Upper lobe of right lung (tissue), 1 donor: Measurements from ENCODE around the gene PRKCB. TPM values are rescaled to one million over a fixed set of nuclear protein-coding genes. Genes with fewer than 3 reads are reported as not detected.

Source experiments
- ATAC-seq: fragments of 200-7000 bp; cut with Tn5 transposase; one replicate; pipeline ENCODE4 v1.9.1; 2020; ENCODE audit warnings: mild to moderate bottlenecking, moderate library complexity
- DNase-seq: peaks from one replicate; pipeline ENCODE4 v3.0.0-alpha.2; 2020
- H3K27ac ChIP-seq: fragments of 200-600 bp; one replicate; pipeline ENCODE4 v1.8.0; 2022
- H3K27me3 ChIP-seq: fragments of 200-600 bp; one replicate; pipeline ENCODE4 v1.8.0; 2022; ENCODE audit warnings: mild to moderate bottlenecking
- H3K36me3 ChIP-seq: fragments of 200-600 bp; one replicate; pipeline ENCODE4 v1.8.0; 2022
- H3K4me1 ChIP-seq: fragments of 200-600 bp; one replicate; pipeline ENCODE4 v1.8.0; 2022
- H3K4me3 ChIP-seq: fragments of 200-600 bp; one replicate; pipeline ENCODE4 v1.8.0; 2022; ENCODE audit warnings: mild to moderate bottlenecking
- H3K9me3 ChIP-seq: fragments of 200-600 bp; one replicate; pipeline ENCODE4 v1.8.0; 2022
- CTCF ChIP-seq: fragments of 200-600 bp; IDR thresholded peaks from one replicate; pipeline ENCODE4 v1.8.0; 2022; ENCODE audit warnings: antibody characterized with exemption
- intact Hi-C: fragments of 100-400 bp; cut with DNase I; formaldehyde crosslinking; loops from one replicate; pipeline ENCODE4 v1.11.0; 2022
- total RNA-seq: library from RNA; stranded (reverse); fragmentation: NEBNext Ultra II Directional; extraction: Animal tissue kit (Norgen Biotek cat#: 25700); gene quantifications from one replicate; pipeline ENCODE4 v1.2.1, GENCODE V29; 2021
- donor health status: DM: no; HTN: yes; CAD: no; lungs with severe emphysema.

PRKCB gene
- total RNA-seq, 1 donor from 2014 or later, result 25.2 TPM

DNA sequence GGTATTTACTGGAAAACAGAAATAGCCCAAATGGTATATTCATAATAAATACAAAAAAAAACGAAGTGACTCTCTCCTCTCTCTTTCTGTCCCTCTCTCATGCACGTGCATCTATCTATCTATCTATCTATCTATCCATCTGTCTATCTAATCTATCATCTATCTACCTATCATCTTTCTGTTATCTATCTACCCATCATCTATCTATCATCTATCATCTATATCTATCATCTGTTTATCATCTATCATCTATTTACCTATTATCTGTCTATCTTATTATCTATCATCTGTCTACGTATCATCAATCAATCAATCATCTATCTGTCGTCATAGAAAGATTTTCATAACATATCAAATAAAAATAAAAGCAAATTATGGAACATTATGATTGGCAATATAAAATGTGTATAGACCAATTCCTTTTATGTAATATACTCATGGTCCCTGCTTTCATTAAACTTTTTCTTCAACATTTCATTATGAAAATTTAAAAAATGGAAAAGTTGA lies 293.7 kb downstream of the PRKCB start:
- Histone ChIP-seq H3K27me3 (no peaks in the 10 kb centered on the region), H3K4me1 (no peaks in the 10 kb centered on the region), H3K4me3 (no peak overlapping the region), H3K36me3 (no peaks in the 10 kb centered on the region), H3K27ac (no peak overlapping the region), H3K9me3 (no peaks in the 10 kb centered on the region)
- DNase-seq, result no peak
- ATAC-seq, result no peak
- TF ChIP-seq CTCF, result no peak
- intact Hi-C loops, result no loop called here

GRCh38 chr16:24130494-24131085 lies 294.8 kb downstream of the PRKCB start:
- DNase-seq, result no peak
- H3K27ac ChIP-seq, result no peak overlapping the region
- no peaks in the 10 kb centered on the region for H3K36me3 ChIP-seq
- no peak overlapping the region for H3K4me3 ChIP-seq
- no peaks in the 10 kb centered on the region for H3K4me1 ChIP-seq
- H3K27me3 ChIP-seq, result no peaks in the 10 kb centered on the region
- TF ChIP-seq CTCF, result no peak
- intact Hi-C loops, result no loop called here
- no peak for ATAC-seq
- no peaks in the 10 kb centered on the region for H3K9me3 ChIP-seq

DNA sequence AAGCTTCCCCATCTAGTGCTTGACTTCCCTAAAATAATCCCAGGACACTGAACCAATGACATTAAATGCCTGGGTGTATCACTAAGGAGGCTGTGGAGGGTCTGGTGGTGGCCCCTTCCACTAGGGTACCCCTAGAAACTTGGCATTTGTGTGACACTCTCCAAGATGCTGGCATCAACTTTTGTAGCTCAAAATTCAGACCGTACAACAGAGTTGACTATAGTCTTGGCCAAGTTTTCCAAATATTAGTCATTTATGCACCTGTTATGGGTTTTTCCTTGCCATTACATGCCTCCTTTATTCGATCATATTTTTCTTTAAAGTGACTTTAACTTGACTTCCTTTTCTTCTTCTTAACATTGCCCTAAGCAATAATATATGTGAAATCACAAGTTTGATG lies 295.5 kb downstream of the PRKCB start:
- Histone ChIP-seq H3K4me1 (no peaks in the 10 kb centered on the region), H3K9me3 (no peaks in the 10 kb centered on the region), H3K27ac (no peak overlapping the region), H3K27me3 (no peaks in the 10 kb centered on the region), H3K4me3 (no peak overlapping the region), H3K36me3 (no peaks in the 10 kb centered on the region)
- DNase-seq (no peak), ATAC-seq (no peak)
- no peak for TF ChIP-seq CTCF
- intact Hi-C loops, result no loop called here

- no peak overlapping the region for H3K4me3 ChIP-seq
- H3K9me3 ChIP-seq, result no peaks in the 10 kb centered on the region
- no peaks in the 10 kb centered on the region for H3K27me3 ChIP-seq
- intact Hi-C loops, result no loop called here
- H3K36me3 ChIP-seq, result no peaks in the 10 kb centered on the region
- H3K4me1 ChIP-seq, result no peaks in the 10 kb centered on the region
- DNase-seq, result no peak
- TF ChIP-seq CTCF, result no peak
- no peak overlapping the region for H3K27ac ChIP-seq
- ATAC-seq, result no peak
Observed at GRCh38 chr16:24132048-24132796, 296.4 kb downstream of the PRKCB start.

GRCh38 chr16:24132797-24133155 lies 297.0 kb downstream of the PRKCB start:
- H3K4me1 ChIP-seq, result no peaks in the 10 kb centered on the region
- no peaks in the 10 kb centered on the region for H3K36me3 ChIP-seq
- H3K27me3 ChIP-seq, result no peaks in the 10 kb centered on the region
- ATAC-seq, result no peak
- H3K4me3 ChIP-seq, result no peak overlapping the region
- no peak for TF ChIP-seq CTCF
- no peak for DNase-seq
- no peak overlapping the region for H3K27ac ChIP-seq
- intact Hi-C loops, result no loop called here
- H3K9me3 ChIP-seq, result no peaks in the 10 kb centered on the region
